ENCODE results near the gene NFATC1. TPM values are rescaled to one million over a fixed set of nuclear protein-coding genes. Genes with fewer than 3 reads are reported as not detected.

The NFATC1 gene
- total RNA-seq, 5 donors from 2014 or later (not counting 1 experiment from before 2014, with no cell fraction given), result 58.1 to 108 (median 66.0) TPM

- Histone ChIP-seq H3K4me3 (ENCODE audit: control insufficient read depth in 1 of 2, extremely low read depth in 1 of 2, low read length in 1 of 2) (no peak overlapping the region), H3K9me3 (no peaks in the 10 kb centered on the region), H3K27ac (ENCODE audit: low read length) (no peak overlapping the region), H3K36me3 (ENCODE audit: control insufficient read depth in 2 of 2, extremely low read depth in 1 of 2, insufficient read depth in 1 of 2, low read length in 1 of 2) (no peaks in the 10 kb centered on the region), H3K4me1 (ENCODE audit: control insufficient read depth in 1 of 2, extremely low read depth in 1 of 2, insufficient read depth in 2 of 2, low read length in 2 of 2) (no peaks in the 10 kb centered on the region), H3K27me3 (replicated peaks in 1 of 2; ENCODE audit: control insufficient read depth in 2 of 2, extremely low read depth in 1 of 2, insufficient read depth in 2 of 2, low read length in 1 of 2) (peaks cover 0 to 34% of the 10 kb centered on the region in 2 experiments)
- H3K4me1 Mint-ChIP-seq, result no peaks in the 10 kb centered on the region
- ChIA-PET POLR2A (no interaction called here), CTCF (no interaction called here)
- peaks cover 0 to 2% (median 0%) of the 10 kb centered on the region in 3 donors for H3K9me3 Mint-ChIP-seq
- no peak overlapping the region for H3K4me3 Mint-ChIP-seq
- ATAC-seq (replicated peaks in 1 of 4) (no peak), DNase-seq (peak in 1 of 35 experiments; percentile 5)
- no peak overlapping the region for H3K27ac Mint-ChIP-seq
- no peaks in the 10 kb centered on the region for H3K36me3 Mint-ChIP-seq
- H3K27me3 Mint-ChIP-seq, result peaks cover 0 to 3% of the 10 kb centered on the region in 2 donors
- 86% methylated on average over 28 of the region's 36 CpGs for WGBS (ENCODE audit: insufficient coverage)
Observed at GRCh38 chr18:79547413-79548076, 151.8 kb downstream of the NFATC1 start.

- Histone ChIP-seq H3K27me3 (replicated peaks in 1 of 2; ENCODE audit: control insufficient read depth in 2 of 2, extremely low read depth in 1 of 2, insufficient read depth in 2 of 2, low read length in 1 of 2) (peaks cover 0 to 34% of the 10 kb centered on the region in 2 experiments), H3K4me1 (ENCODE audit: control insufficient read depth in 1 of 2, extremely low read depth in 1 of 2, insufficient read depth in 2 of 2, low read length in 2 of 2) (no peaks in the 10 kb centered on the region), H3K36me3 (ENCODE audit: control insufficient read depth in 2 of 2, extremely low read depth in 1 of 2, insufficient read depth in 1 of 2, low read length in 1 of 2) (no peaks in the 10 kb centered on the region), H3K4me3 (ENCODE audit: control insufficient read depth in 1 of 2, extremely low read depth in 1 of 2, low read length in 1 of 2) (no peak overlapping the region), H3K27ac (ENCODE audit: low read length) (no peak overlapping the region), H3K9me3 (no peaks in the 10 kb centered on the region)
- Mint-ChIP-seq H3K4me1 (no peaks in the 10 kb centered on the region), H3K27me3 (peaks cover 0 to 3% of the 10 kb centered on the region in 2 donors), H3K36me3 (no peaks in the 10 kb centered on the region), H3K9me3 (no peaks in the 10 kb centered on the region), H3K27ac (no peak overlapping the region), H3K4me3 (no peak overlapping the region)
- 91% methylated on average over 24 of the region's 25 CpGs for WGBS (ENCODE audit: insufficient coverage)
- ATAC-seq (replicated peaks in 1 of 4), result no peak
- DNase-seq, result no peak
- POLR2A ChIA-PET, result no interaction called here
- CTCF ChIA-PET, result no interaction called here
Observed at GRCh38 chr18:79548077-79548450, 152.3 kb downstream of the NFATC1 start.

DNA sequence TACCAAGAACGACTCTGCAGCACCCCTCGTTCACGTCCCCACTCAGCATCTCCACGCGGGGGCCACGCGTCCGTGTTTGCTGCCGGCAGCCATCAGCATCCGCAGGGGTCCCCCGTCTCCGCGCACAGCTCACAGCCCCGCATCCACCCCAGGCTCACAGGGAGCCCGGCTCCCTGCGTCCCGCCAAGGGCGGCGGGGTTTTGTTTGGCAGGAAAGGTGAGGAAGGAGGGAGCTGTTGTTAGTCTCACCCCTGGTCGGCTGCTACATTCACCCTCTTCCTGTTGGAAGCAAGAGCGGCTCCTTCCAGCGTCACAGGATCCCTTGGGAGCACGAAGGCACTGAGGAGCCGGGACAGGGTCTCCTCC is 152.9 kb downstream of the NFATC1 start:
- no peak overlapping the region for H3K27ac ChIP-seq (ENCODE audit: low read length)
- CTCF ChIA-PET, result no interaction called here
- H3K9me3 ChIP-seq, result no peaks in the 10 kb centered on the region
- POLR2A ChIA-PET, result no interaction called here
- H3K4me1 Mint-ChIP-seq, result no peaks in the 10 kb centered on the region
- ATAC-seq (replicated peaks in 1 of 4) (no peak), DNase-seq (peak in 1 of 35 experiments; percentile 9)
- H3K27me3 Mint-ChIP-seq, result peaks cover 0 to 3% of the 10 kb centered on the region in 2 donors
- no peak overlapping the region for H3K4me3 Mint-ChIP-seq
- H3K9me3 Mint-ChIP-seq, result no peaks in the 10 kb centered on the region
- no peaks in the 10 kb centered on the region for H3K4me1 ChIP-seq (ENCODE audit: control insufficient read depth in 1 of 2, extremely low read depth in 1 of 2, insufficient read depth in 2 of 2, low read length in 2 of 2)
- no peaks in the 10 kb centered on the region for H3K36me3 ChIP-seq (ENCODE audit: control insufficient read depth in 2 of 2, extremely low read depth in 1 of 2, insufficient read depth in 1 of 2, low read length in 1 of 2)
- WGBS (ENCODE audit: insufficient coverage), result 98% methylated on average over 16 of the region's 24 CpGs
- no peak overlapping the region for H3K27ac Mint-ChIP-seq
- H3K36me3 Mint-ChIP-seq, result no peaks in the 10 kb centered on the region
- H3K27me3 ChIP-seq (replicated peaks in 1 of 2; ENCODE audit: control insufficient read depth in 2 of 2, extremely low read depth in 1 of 2, insufficient read depth in 2 of 2, low read length in 1 of 2), result peaks cover 0 to 34% of the 10 kb centered on the region in 2 experiments
- H3K4me3 ChIP-seq (ENCODE audit: control insufficient read depth in 1 of 2, extremely low read depth in 1 of 2, low read length in 1 of 2), result no peak overlapping the region

DNA sequence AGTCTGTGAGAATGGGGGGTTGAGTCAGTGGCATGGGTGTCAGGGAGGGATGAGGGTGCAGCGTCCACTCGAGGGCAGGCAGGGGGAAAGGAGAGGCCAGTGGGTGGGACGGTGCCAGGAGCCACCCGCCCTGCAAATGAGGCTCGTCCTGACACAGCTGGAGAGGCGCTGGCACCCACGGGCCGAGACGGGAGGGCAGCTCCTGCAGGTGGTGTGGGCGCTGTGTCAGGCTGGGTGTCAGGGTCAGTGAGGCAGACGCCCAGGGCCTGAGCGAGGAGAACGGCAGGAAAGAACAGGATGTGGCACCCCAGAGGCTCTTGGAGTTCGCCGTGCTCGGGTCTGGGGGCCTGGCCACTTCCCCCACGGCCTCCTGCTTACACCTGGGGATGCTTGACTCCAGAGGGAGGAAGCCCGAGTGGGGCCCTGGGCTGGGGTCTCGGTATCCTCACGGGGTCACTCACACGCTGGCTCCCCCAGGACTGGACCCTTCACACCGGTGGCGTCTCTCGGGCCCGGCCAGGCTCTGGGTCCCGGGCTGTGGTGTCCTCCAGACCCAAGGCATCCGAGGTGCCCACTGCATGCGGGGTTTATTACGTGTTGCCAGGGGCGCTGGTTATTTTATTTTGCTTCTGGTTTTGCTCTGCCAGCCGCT is 153.4 kb downstream of the NFATC1 start:
- ChIA-PET CTCF (no interaction called here), POLR2A (no interaction called here)
- Mint-ChIP-seq H3K4me1 (no peaks in the 10 kb centered on the region), H3K27me3 (peaks cover 0 to 3% of the 10 kb centered on the region in 2 donors), H3K9me3 (no peaks in the 10 kb centered on the region), H3K4me3 (no peak overlapping the region), H3K27ac (no peak overlapping the region), H3K36me3 (no peaks in the 10 kb centered on the region)
- Histone ChIP-seq H3K36me3 (ENCODE audit: control insufficient read depth in 2 of 2, extremely low read depth in 1 of 2, insufficient read depth in 1 of 2, low read length in 1 of 2) (no peaks in the 10 kb centered on the region), H3K27me3 (replicated peaks in 1 of 2; ENCODE audit: control insufficient read depth in 2 of 2, extremely low read depth in 1 of 2, insufficient read depth in 2 of 2, low read length in 1 of 2) (peaks cover 0 to 32% of the 10 kb centered on the region in 2 experiments), H3K4me1 (ENCODE audit: control insufficient read depth in 1 of 2, extremely low read depth in 1 of 2, insufficient read depth in 2 of 2, low read length in 2 of 2) (no peaks in the 10 kb centered on the region), H3K4me3 (ENCODE audit: control insufficient read depth in 1 of 2, extremely low read depth in 1 of 2, low read length in 1 of 2) (no peak overlapping the region), H3K9me3 (no peaks in the 10 kb centered on the region), H3K27ac (ENCODE audit: low read length) (no peak overlapping the region)
- peak in 1 of 35 experiments; percentile 1 for DNase-seq
- WGBS (ENCODE audit: insufficient coverage), result 78% methylated on average over 31 of the region's 31 CpGs
- no peak for ATAC-seq (replicated peaks in 1 of 4)

- Mint-ChIP-seq H3K36me3 (no peaks in the 10 kb centered on the region), H3K27me3 (peaks cover 0 to 3% of the 10 kb centered on the region in 2 donors), H3K4me3 (no peak overlapping the region), H3K27ac (no peak overlapping the region), H3K9me3 (no peaks in the 10 kb centered on the region), H3K4me1 (no peaks in the 10 kb centered on the region)
- H3K27me3 ChIP-seq (replicated peaks in 1 of 2; ENCODE audit: control insufficient read depth in 2 of 2, extremely low read depth in 1 of 2, insufficient read depth in 2 of 2, low read length in 1 of 2), result peaks cover 0 to 28% of the 10 kb centered on the region in 2 experiments
- no peaks in the 10 kb centered on the region for H3K4me1 ChIP-seq (ENCODE audit: control insufficient read depth in 1 of 2, extremely low read depth in 1 of 2, insufficient read depth in 2 of 2, low read length in 2 of 2)
- WGBS (ENCODE audit: insufficient coverage), result 86% methylated on average over 12 of the region's 20 CpGs
- POLR2A ChIA-PET, result no interaction called here
- CTCF ChIA-PET, result no interaction called here
- H3K4me3 ChIP-seq (ENCODE audit: control insufficient read depth in 1 of 2, extremely low read depth in 1 of 2, low read length in 1 of 2), result no peak overlapping the region
- ATAC-seq (replicated peaks in 1 of 4) (no peak), DNase-seq (peak in 1 of 35 experiments; percentile 6)
- H3K27ac ChIP-seq (ENCODE audit: low read length), result no peak overlapping the region
- no peaks in the 10 kb centered on the region for H3K36me3 ChIP-seq (ENCODE audit: control insufficient read depth in 2 of 2, extremely low read depth in 1 of 2, insufficient read depth in 1 of 2, low read length in 1 of 2)
- no peaks in the 10 kb centered on the region for H3K9me3 ChIP-seq
Observed at GRCh38 chr18:79549638-79550000, 153.9 kb downstream of the NFATC1 start.

GRCh38 chr18:79552140-79552631 is 156.5 kb downstream of the NFATC1 start:
- no peak overlapping the region for H3K4me3 Mint-ChIP-seq
- Histone ChIP-seq H3K4me1 (ENCODE audit: control insufficient read depth in 1 of 2, extremely low read depth in 1 of 2, insufficient read depth in 2 of 2, low read length in 2 of 2) (no peaks in the 10 kb centered on the region), H3K4me3 (ENCODE audit: control insufficient read depth in 1 of 2, extremely low read depth in 1 of 2, low read length in 1 of 2) (no peak overlapping the region), H3K9me3 (no peaks in the 10 kb centered on the region), H3K36me3 (ENCODE audit: control insufficient read depth in 2 of 2, extremely low read depth in 1 of 2, insufficient read depth in 1 of 2, low read length in 1 of 2) (no peaks in the 10 kb centered on the region), H3K27me3 (replicated peaks in 1 of 2; ENCODE audit: control insufficient read depth in 2 of 2, extremely low read depth in 1 of 2, insufficient read depth in 2 of 2, low read length in 1 of 2) (peaks cover 0 to 13% of the 10 kb centered on the region in 2 experiments), H3K27ac (ENCODE audit: low read length) (no peak overlapping the region)
- H3K4me1 Mint-ChIP-seq, result no peaks in the 10 kb centered on the region
- H3K27ac Mint-ChIP-seq, result no peak overlapping the region
- H3K36me3 Mint-ChIP-seq, result no peaks in the 10 kb centered on the region
- ATAC-seq (replicated peaks in 1 of 4) (no peak), DNase-seq (no peak)
- H3K27me3 Mint-ChIP-seq, result no peaks in the 10 kb centered on the region
- WGBS (ENCODE audit: insufficient coverage), result 90% methylated on average over 2 of the region's 20 CpGs
- ChIA-PET POLR2A (no interaction called here), CTCF (no interaction called here)
- H3K9me3 Mint-ChIP-seq, result no peaks in the 10 kb centered on the region
